GM12801 (cell line): ENCODE data around the gene TRPT1.

Experiments used
- TF ChIP-seq, protein P1 (sequence below): IDR thresholded peaks from one replicate; pipeline ENCODE4 v1.5.1; 2011; ENCODE audit warnings: control low read depth; ENCODE audit not compliant: insufficient read length; ENCODE audit errors: extremely low read depth

The TRPT1 gene

DNA sequence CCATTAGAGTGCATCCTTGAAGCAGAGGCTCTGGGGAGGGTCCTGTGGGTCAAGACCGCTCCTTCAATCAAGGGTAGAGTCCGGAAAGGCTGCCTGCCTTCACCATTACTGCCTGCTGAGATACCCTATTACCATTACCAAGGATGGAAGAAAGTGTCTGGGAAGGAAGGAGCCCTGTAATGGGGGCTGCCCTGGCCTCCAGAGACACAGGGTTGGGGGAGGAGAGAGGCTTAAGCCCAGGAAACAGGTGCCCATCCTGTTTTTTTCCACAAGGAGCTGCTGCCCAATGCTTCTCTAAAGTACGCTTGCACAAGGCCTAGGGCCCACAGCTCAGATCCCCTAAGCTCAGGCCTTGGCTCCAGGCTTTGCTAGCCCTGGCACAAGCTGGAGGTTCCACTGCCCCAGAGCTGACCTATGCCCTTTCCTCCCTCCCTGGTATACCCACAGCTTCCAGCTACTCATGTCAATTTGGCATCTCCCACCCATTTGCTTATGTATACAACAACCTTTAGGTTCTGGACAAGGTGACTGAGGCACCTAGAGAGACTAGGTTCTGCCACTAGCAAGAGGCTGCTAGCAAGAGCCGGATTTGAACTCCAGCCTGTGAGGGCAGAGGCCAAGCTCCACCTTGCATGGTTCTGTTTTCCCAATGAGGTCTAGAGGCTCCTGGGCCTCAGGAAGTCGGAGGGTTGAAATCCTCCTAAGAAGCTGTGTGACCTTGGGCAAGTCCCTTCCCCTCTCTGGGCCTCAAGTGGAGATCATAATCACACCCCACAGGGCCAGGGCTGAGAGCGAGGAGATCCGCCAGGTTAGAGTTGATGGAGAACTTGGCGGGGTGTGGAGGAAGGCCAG is 23.8 kb upstream of the TRPT1 start:
- TF ChIP-seq, protein P1, sequence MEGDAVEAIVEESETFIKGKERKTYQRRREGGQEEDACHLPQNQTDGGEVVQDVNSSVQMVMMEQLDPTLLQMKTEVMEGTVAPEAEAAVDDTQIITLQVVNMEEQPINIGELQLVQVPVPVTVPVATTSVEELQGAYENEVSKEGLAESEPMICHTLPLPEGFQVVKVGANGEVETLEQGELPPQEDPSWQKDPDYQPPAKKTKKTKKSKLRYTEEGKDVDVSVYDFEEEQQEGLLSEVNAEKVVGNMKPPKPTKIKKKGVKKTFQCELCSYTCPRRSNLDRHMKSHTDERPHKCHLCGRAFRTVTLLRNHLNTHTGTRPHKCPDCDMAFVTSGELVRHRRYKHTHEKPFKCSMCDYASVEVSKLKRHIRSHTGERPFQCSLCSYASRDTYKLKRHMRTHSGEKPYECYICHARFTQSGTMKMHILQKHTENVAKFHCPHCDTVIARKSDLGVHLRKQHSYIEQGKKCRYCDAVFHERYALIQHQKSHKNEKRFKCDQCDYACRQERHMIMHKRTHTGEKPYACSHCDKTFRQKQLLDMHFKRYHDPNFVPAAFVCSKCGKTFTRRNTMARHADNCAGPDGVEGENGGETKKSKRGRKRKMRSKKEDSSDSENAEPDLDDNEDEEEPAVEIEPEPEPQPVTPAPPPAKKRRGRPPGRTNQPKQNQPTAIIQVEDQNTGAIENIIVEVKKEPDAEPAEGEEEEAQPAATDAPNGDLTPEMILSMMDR = no peak

DNA sequence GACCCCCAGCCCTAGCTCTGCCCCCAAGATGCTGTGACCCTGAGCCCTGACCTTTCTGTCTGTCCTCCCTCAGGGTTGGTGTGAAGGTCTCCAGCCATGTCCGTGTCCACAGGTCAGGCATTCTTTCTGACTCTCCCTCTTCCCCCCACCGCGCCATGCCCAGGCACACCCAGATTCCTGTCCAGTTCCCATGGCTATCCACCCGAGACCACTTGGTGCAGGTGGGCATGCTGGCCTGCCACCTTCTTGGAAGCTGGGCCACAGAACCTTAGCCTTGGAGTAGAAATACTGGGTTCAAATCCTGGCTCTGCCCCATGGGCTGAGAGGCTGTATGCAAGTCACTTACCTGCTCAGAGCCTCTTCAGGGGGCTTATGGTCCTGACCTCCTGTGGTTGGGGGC is 23.1 kb upstream of the TRPT1 start:
- TF ChIP-seq, protein P1 = no peak

DNA sequence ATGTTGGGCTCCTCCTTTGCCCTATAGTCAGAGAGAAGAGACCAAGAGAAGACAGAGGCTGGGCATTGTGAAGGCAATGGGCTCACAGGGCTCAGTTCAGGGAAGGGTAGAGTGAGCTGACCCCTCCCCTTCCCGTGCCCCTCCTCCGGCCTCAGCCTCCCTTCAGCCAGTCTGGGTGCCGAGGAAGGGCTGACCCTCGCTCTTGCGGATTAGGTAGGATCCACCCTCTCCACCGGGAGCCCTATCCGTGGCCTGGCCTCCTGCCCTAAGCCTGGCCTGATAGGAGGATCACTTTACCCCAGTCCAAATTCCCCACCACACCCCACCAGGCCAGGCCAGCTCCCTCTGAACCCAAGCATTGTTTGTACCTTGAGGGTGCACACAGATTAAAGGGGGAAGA is 22.6 kb upstream of the TRPT1 start:
- TF ChIP-seq, protein P1 = no peak

DNA sequence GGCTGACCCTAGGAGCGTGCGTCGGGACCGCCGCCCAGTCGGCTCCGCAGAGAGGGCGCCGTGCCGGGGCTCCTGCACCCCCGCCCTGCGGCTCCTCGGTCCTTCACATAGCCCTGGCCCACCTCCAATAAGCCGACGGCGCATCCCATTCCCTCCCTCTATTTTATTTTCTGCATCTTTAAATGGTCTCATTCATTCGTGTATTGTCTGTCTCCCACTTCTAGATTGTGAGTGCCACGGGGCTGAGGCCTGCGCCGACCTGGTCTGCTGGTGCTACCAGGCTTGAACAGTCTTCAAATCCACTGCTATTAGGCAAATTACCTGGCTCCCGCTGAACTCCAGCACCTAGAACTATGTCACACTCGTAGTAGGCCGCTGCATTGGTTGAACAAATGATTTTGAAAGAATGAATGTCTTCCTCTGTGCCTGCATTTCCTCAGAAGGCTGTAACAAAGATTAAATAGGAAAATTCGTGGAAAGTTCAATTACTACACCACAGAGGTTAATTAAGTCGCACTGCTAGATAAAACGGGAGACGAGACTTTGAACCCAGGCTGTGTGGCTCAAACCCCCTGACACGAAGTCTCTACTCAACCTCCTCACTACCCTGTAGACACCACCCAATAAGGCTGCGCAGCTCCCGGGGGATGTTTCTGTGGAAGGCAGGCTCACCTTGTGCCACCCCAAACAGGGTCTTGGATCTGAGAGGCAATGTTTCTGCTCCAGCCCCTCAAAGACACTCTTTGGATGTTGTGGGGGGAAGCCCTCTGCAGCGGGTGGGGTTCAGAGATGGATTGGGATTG is 21.9 kb upstream of the TRPT1 start:
- TF ChIP-seq, protein P1 = no peak

DNA sequence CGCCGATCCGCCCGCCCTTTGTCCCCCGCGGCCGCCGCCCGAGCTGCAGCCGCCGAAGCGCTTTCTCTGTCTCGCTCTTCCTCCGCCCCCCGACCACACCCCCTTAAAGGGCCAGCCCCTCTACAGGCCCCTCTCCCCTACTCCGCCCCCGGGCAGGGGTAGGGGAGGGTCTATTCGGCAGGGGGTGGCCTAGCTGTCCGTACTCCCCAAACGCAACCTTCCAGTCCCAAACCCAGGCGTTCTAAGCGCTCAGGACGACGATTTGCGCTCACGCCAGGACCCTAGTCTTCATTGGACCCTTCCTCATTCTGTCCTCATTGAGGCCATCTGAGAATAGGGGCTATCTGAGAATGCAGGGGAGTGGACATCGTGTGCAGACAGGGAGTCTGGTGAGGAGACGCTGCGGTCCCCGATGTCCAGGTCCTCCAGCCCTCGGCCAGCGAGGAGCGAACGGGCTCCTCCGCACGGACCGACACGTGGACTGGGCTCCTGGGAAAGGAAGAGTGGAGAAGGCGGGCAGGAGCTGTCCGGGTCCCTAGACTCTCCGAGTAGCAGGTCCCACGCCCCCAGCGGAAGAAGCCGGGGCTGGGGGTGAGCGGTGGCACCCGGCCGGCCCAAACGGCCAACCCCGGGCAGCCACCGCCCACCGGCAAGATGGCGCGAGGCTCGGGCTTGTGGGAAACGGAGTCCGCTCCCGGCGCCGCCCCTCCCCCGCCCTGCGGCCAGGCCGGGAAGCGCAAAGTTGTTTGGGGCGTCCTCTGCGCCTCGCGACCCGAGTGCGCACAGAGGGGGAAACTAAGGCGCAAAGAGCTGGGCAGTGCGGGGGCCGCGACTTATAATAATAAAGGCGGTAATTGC is 21.1 kb upstream of the TRPT1 start, which contains the start of gene PPP1R14B:
Gene PPP1R14B, minus strand, starts transcription at position 73 of the 858 bp plus-strand sequence. CDS start 270 bp downstream, outside the sequence.
- TF ChIP-seq, protein P1 = no peak

DNA sequence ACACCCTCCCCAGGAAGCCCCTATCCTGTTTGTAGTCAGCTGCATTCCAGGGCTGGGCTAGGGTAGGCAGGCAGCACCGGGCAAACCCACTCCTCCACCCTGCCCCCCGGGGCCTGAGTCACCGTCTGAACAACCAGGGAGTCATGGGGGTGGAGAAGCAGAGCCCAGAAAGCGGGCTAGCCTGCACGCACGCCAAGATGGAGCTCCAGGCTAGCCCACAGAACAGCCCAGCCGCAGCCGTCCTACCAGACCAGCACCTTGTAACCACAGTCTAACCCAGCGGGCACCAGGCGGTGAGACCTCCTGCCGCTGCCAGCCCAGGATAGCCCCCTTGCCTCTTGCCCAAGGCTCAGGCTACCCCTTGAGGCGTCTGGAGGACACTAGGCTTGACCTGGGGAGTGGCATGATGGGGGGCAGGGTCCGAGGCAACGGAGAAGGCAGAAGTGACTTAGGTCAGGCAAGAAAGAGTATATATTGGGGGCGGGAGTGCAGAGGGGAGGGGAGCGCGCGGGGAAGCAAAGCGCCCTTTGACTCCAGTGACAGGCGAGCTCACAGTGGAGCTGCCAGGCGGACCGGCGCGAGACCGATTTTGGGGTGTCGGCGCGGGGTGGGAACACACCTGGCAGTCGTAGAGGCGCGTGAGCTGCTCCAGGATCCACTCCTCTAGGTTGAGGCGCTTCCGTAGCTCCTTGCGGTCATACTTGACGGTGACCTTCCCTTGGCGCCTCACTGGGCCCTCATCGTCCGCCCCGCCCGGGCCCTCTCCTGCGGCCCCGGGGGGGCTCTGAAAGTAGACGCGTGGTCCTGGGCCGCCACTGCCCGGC is 20.0 kb upstream of the TRPT1 start:
- TF ChIP-seq, protein P1 = no peak
